Spleen (tissue), 11 donors: Measurements from ENCODE around the gene CA5A. TPM values are rescaled to one million over a fixed set of nuclear protein-coding genes. Genes with fewer than 3 reads are reported as not detected.

Experiments used
- DNase-seq: peaks from one replicate; pipeline ENCODE4 v3.0.0-alpha.2; 2020
- H3K27ac ChIP-seq, 8 donors: fragments of 200-600 bp; sonication (generic) in 7 of 8; 1 replicate in 4 of 8; 2 replicates in 4 of 8; pipeline versions ENCODE4 v1.5.0 to v1.8.0; 2016 to 2021; ENCODE audit warnings: inconsistent platforms in 4 of 8, mild to moderate bottlenecking in 4 of 8, moderate library complexity in 1 of 8
- H3K27me3 ChIP-seq, 7 donors: fragments of 200-600 bp; sonication (generic) in 6 of 7; replicated peaks in 1 of 7; 1 replicate in 4 of 7; 2 replicates in 3 of 7; pipeline versions ENCODE4 v1.5.0 to v1.8.0; 2016 to 2021; ENCODE audit warnings: inconsistent platforms in 3 of 7, mild to moderate bottlenecking in 1 of 7
- H3K36me3 ChIP-seq, 6 donors: fragments of 200-600 bp; sonication (generic) in 5 of 6; 1 replicate in 4 of 6; 2 replicates in 2 of 6; pipeline versions ENCODE4 v1.5.0 to v1.8.0; 2016 to 2021; ENCODE audit warnings: inconsistent platforms in 2 of 6
- H3K4me1 ChIP-seq, 6 donors: fragments of 200-600 bp; sonication (generic) in 5 of 6; 1 replicate in 3 of 6; 2 replicates in 3 of 6; pipeline versions ENCODE4 v1.5.0 to v1.8.0; 2016 to 2021; ENCODE audit warnings: inconsistent platforms in 3 of 6
- H3K4me3 ChIP-seq, 8 donors: fragments of 200-600 bp; sonication (generic) in 7 of 8; 1 replicate in 4 of 8; 2 replicates in 4 of 8; pipeline versions ENCODE4 v1.5.0 to v1.8.0; 2016 to 2021; ENCODE audit warnings: inconsistent platforms in 4 of 8, mild to moderate bottlenecking in 4 of 8, moderate library complexity in 2 of 8
- H3K9me3 ChIP-seq, 8 donors: fragments of 200-600 bp; sonication (generic) in 7 of 8; 1 replicate in 4 of 8; 2 replicates in 4 of 8; pipeline versions ENCODE4 v1.5.0 to v1.8.0; 2016 to 2021; ENCODE audit warnings: inconsistent platforms in 4 of 8
- CTCF ChIP-seq, 11 experiments: fragments of 200-600 bp in 7 of 11; fragments of 450-650 bp in 4 of 11; sonication (generic) in 4 of 11; IDR thresholded peaks in 8 of 11; conservative IDR thresholded peaks in 3 of 11; 1 replicate in 7 of 11; 2 replicates in 4 of 11; pipeline versions ENCODE4 v1.4.0 to v1.8.0; 2016 to 2021; ENCODE audit warnings: antibody characterized with exemption in 11 of 11, inconsistent platforms in 4 of 11, mild to moderate bottlenecking in 1 of 11
- POLR2A ChIP-seq, 3 donors: fragments of 450-650 bp; IDR thresholded peaks; one replicate each; pipeline ENCODE4 v1.5.1; 2017; ENCODE audit warnings: antibody characterized with exemption in 3 of 3, mild to moderate bottlenecking in 1 of 3
- POLR2AphosphoS5 ChIP-seq, 3 donors: sonication (generic); formaldehyde crosslinking; IDR thresholded peaks; one replicate each; pipeline ENCODE4 v1.5.1; 2017; ENCODE audit warnings: antibody characterized with exemption in 3 of 3
- WGBS, 5 donors: extraction: QIAGEN DNeasy Blood & Tissue Kit in 3 of 5; methylation state at CpG; one replicate each; pipeline versions ENCODE4 v1.1.5 to v1.1.7; 2013 to 2018; 5-methylcytosine and 5-hydroxymethylcytosine counted together
- intact Hi-C: fragments of 100-400 bp; cut with DNase I; formaldehyde crosslinking; loops from one replicate; pipeline ENCODE4 v1.15.0; 2023; ENCODE audit warnings: low total_unique reads
- polyA plus RNA-seq, 3 donors: library from polyadenylated mRNA; stranded (reverse); fragments of 200-250 nt; gene quantifications; one replicate each; pipeline ENCODE4 v1.2.1, GENCODE V29; 2013
- total RNA-seq, 7 donors: library from RNA; depleted of rRNA in 3 of 7; stranded (reverse); fragments of >200 nt in 3 of 7; fragmentation: NEBNext Ultra II Directional in 4 of 7; extraction: Animal tissue kit (Norgen Biotek cat#: 25700) in 4 of 7; gene quantifications; one replicate each; pipeline versions ENCODE4 v1.1.0 to v1.2.1, GENCODE V29; 2016 to 2021
- donor health status: healthy with polysubstance abuse.
- donor health status: DM: no; HTN: no; CAD: no; lungs with moderate emphysema.
- donor health status: DM: no; HTN: no; CAD: no.
- donor health status: Bipolar disorder and iron deficiency.
- donor health status: healthy.
- donor health status: DM: no; HTN: no; CAD: no.
- donor health status: DM: yes; HTN: yes; CAD: no.

CA5A gene
- total and polyA plus RNA-seq, 10 donors, result not detected

DNA sequence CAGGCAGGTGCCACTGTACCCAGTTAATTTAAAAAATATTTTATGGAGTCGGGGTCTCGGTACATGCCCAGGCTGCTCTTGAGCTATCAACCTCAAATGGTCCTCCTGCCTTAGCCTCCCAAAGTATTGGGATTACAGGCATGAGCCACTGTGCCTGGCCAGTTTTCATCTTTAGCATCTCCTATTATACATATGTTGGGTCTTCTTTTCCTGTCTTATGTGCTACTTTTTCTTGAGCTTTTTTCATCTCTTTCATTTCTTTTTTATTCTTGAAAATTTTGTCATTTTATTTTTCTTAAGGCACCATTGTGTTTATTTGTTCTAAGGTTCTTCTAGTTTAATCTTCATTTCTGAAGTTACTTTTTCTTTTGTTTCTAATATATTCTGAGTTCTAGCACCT lies 35.6 kb upstream of the CA5A start:
- WGBS, 5 donors, result 94 to 98% (median 97%) methylated on average over 2 of the region's 2 CpGs
- H3K4me3 ChIP-seq, result no peak overlapping the region
- no peak for TF ChIP-seq POLR2A (IDR thresholded peaks at IDR 0.05)
- no peak for TF ChIP-seq CTCF (IDR thresholded peaks at IDR 0.05 in 8 of 11, conservative IDR thresholded peaks at IDR 0.05 in 3 of 11)
- TF ChIP-seq POLR2AphosphoS5 (IDR thresholded peaks at IDR 0.05), result no peak
- no peak overlapping the region for H3K27ac ChIP-seq
- H3K27me3 ChIP-seq, result no peaks in the 10 kb centered on the region
- peaks cover 0 to 41% (median 7%) of the 10 kb centered on the region in 6 donors for H3K36me3 ChIP-seq
- peaks cover 0 to 37% (median 15%) of the 10 kb centered on the region in 6 donors for H3K4me1 ChIP-seq
- DNase-seq, result no peak
- intact Hi-C loops, result no loop called here
- peaks cover 3 to 25% (median 20%) of the 10 kb centered on the region in 8 donors for H3K9me3 ChIP-seq

GRCh38 chr16:87970186-87970585 lies 33.9 kb upstream of the CA5A start:
- Histone ChIP-seq H3K9me3 (peaks cover 3 to 25% (median 20%) of the 10 kb centered on the region in 8 donors), H3K27me3 (no peaks in the 10 kb centered on the region), H3K4me3 (no peak overlapping the region), H3K27ac (no peak overlapping the region), H3K36me3 (peaks cover 0 to 27% (median 7%) of the 10 kb centered on the region in 6 donors), H3K4me1 (peaks cover 0 to 54% (median 26%) of the 10 kb centered on the region in 6 donors)
- DNase-seq, result no peak
- 55 to 75% (median 73%) methylated on average over 3 of the region's 3 CpGs for WGBS, 5 donors
- TF ChIP-seq POLR2AphosphoS5 (IDR thresholded peaks at IDR 0.05) (no peak), CTCF (IDR thresholded peaks at IDR 0.05 in 8 of 11, conservative IDR thresholded peaks at IDR 0.05 in 3 of 11) (no peak), POLR2A (IDR thresholded peaks at IDR 0.05) (no peak)
- intact Hi-C loops, result no loop called here

DNA sequence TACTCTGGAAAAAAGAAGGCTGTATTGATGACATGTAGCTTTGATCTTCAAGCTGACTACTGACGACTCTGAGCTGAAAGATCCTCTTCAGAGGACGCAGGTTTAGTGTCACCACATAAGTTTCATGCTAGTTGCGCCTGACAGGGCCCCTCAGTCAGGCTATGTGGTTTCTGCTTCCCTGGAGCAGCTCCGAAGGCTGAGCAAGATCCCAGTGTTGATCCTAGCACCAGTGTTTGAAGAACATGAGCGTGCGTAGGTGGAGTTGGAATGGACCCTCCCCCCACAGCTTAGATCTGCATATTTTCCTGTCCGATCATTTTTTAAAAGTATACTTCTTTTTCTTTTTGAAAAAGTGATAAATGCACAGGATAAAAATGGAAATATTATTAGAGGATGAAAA lies 32.2 kb upstream of the CA5A start:
- Histone ChIP-seq H3K4me1 (peaks cover under 1 to 60% (median 26%) of the 10 kb centered on the region in 6 donors), H3K9me3 (peaks cover 3 to 25% (median 20%) of the 10 kb centered on the region in 8 donors), H3K27ac (no peak overlapping the region), H3K36me3 (peaks cover 0 to 20% (median 5%) of the 10 kb centered on the region in 6 donors), H3K27me3 (no peaks in the 10 kb centered on the region), H3K4me3 (no peak overlapping the region)
- intact Hi-C loops, result no loop called here
- TF ChIP-seq POLR2A (IDR thresholded peaks at IDR 0.05) (no peak), POLR2AphosphoS5 (IDR thresholded peaks at IDR 0.05) (no peak), CTCF (IDR thresholded peaks at IDR 0.05 in 8 of 11, conservative IDR thresholded peaks at IDR 0.05 in 3 of 11) (no peak)
- no peak for DNase-seq
- WGBS, 5 donors, result 86 to 91% (median 88%) methylated on average over 7 of the region's 7 CpGs

DNA sequence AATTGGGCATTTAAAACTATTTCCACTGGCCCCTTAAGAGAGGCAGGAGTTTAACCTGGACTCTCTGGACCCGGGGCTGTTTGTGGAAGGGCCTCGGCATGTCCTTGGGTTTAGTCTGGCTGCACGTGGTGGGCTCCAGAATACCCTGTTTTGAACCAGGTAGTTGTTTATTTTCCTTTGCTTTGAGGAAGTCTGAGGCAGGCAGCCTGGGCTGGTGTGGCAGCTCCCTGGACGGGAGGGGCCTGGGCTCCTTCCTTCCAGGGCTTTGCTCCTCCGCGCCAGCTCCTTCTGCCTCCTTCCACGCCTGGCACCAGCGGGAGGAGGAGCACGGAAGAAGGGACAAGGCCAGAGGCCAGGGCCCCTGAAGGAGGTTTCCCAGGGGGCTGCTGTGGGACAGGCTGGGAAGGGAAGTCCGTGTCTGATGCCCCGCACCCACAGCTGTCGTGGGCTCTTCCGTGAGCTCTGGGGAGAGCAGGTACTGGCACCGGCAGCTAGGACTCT lies 30.4 kb upstream of the CA5A start:
- peak; percentile 84 for DNase-seq
- TF ChIP-seq CTCF (IDR thresholded peaks at IDR 0.05 in 8 of 11, conservative IDR thresholded peaks at IDR 0.05 in 3 of 11), result no peak
- no peak for TF ChIP-seq POLR2A (IDR thresholded peaks at IDR 0.05)
- no peak for TF ChIP-seq POLR2AphosphoS5 (IDR thresholded peaks at IDR 0.05)
- Histone ChIP-seq H3K27me3 (no peaks in the 10 kb centered on the region), H3K9me3 (peaks cover 0 to 13% (median 8%) of the 10 kb centered on the region in 8 donors), H3K36me3 (peaks cover 0 to 24% (median 5%) of the 10 kb centered on the region in 6 donors), H3K27ac (peak overlapping the region in 6 of 8 donors; percentile 39 to 65 (median 59)), H3K4me3 (peak overlapping the region in 2 of 8 donors; percentile 19 to 51), H3K4me1 (peaks cover 7 to 65% (median 34%) of the 10 kb centered on the region in 6 donors)
- WGBS, 5 donors, result 17 to 25% (median 18%) methylated on average over 13 to 14 of the region's 14 CpGs
- intact Hi-C loops, result no loop called here
